ENCODE data around the gene KIF26B.
"Not testable (repeated sequence)": the region's sequence is repeated elsewhere in the genome, so short reads cannot be mapped to it uniquely, and the experiment has no call there.

KIF26B gene

GRCh38 chr1:245154429-245155271 lies at the start of gene KIF26B:
Gene KIF26B (plus strand): TSS chr1:245154985. CDS start chr1:245155425, 440 bp downstream.
- peak; percentile 44 for DNase-seq

- DNase-seq = no peak
Measured at GRCh38 chr1:245105042-245105441, 49.7 kb upstream of the KIF26B start.

- DNase-seq = no peak
Measured at GRCh38 chr1:245105815-245106410, 48.9 kb upstream of the KIF26B start.

- no peak for DNase-seq
Measured at GRCh38 chr1:245107776-245108114, 47.0 kb upstream of the KIF26B start.

GRCh38 chr1:245108246-245108645 lies 46.5 kb upstream of the KIF26B start:
- no peak for DNase-seq

- DNase-seq = no peak
Measured at GRCh38 chr1:245108909-245109308, 45.9 kb upstream of the KIF26B start.

- no peak for DNase-seq
Measured at GRCh38 chr1:245110406-245110805, 44.4 kb upstream of the KIF26B start.

GRCh38 chr1:245111073-245111472 lies 43.7 kb upstream of the KIF26B start:
- DNase-seq = no peak

GRCh38 chr1:245113649-245114048 lies 41.1 kb upstream of the KIF26B start:
- DNase-seq = no peak

- DNase-seq = no peak
Measured at GRCh38 chr1:245116131-245116530, 38.7 kb upstream of the KIF26B start.

- DNase-seq = no peak
Measured at GRCh38 chr1:245116751-245117150, 38.0 kb upstream of the KIF26B start.

- no peak for DNase-seq
Measured at GRCh38 chr1:245118066-245118465, 36.7 kb upstream of the KIF26B start.

- no peak for DNase-seq
Measured at GRCh38 chr1:245118806-245119205, 36.0 kb upstream of the KIF26B start.

- DNase-seq = no peak
Measured at GRCh38 chr1:245121523-245121922, 33.3 kb upstream of the KIF26B start.

GRCh38 chr1:245124241-245124640 lies 30.5 kb upstream of the KIF26B start:
- no peak for DNase-seq

- DNase-seq = no peak
Measured at GRCh38 chr1:245124644-245125043, 30.1 kb upstream of the KIF26B start.

GRCh38 chr1:245126530-245126929 lies 28.3 kb upstream of the KIF26B start:
- no peak for DNase-seq

- no peak for DNase-seq
Measured at GRCh38 chr1:245128381-245129101, 26.2 kb upstream of the KIF26B start.

- DNase-seq = no peak
Measured at GRCh38 chr1:245129319-245130240, 25.2 kb upstream of the KIF26B start.

- DNase-seq = not testable (repeated sequence)
Measured at GRCh38 chr1:245130281-245131025, 24.3 kb upstream of the KIF26B start.

GRCh38 chr1:245131026-245131393 lies 23.8 kb upstream of the KIF26B start:
- DNase-seq = no peak

- DNase-seq = no peak
Measured at GRCh38 chr1:245132771-245133170, 22.0 kb upstream of the KIF26B start.

Measured in kidney glomerular epithelial cell (primary cell).